ENCODE results near the gene MTIF2. TPM values are rescaled to one million over a fixed set of nuclear protein-coding genes. Genes with fewer than 3 reads are reported as not detected.

Gene MTIF2
- total and polyA plus RNA-seq, 9 of the 15 experiments (the other 6 are each of a cell fraction or from before 2014, with no cell fraction given): 58.7 to 143 (median 105) TPM

- Histone ChIP-seq H3K79me2 (ENCODE audit: control insufficient read depth, insufficient read depth, low read length) (peaks cover 34% of the 10 kb centered on the region), H4K20me1 (replicated peaks; ENCODE audit: control insufficient read depth, insufficient read depth, low read length) (no peaks in the 10 kb centered on the region), H3K9ac (ENCODE audit: insufficient read depth in 1 of 2, low read depth in 2 of 2, low read length in 2 of 2) (peak overlapping the region; percentile 93 to 98), H2AFZ (ENCODE audit: low read depth, low read length) (peak overlapping the region; percentile 96), H3K9me1 (ENCODE audit: control insufficient read depth, insufficient read depth, low read length) (no peaks in the 10 kb centered on the region), H3K4me3 (peak overlapping the region; percentile 66), H3K36me3 (ENCODE audit: control insufficient read depth, insufficient read depth, low read length) (peaks cover 11% of the 10 kb centered on the region; the same call in 1 of the 3 replicates), H3K4me2 (ENCODE audit: insufficient read depth, low read length) (peak overlapping the region; percentile 97), H3K4me1 (replicated peaks in 1 of 2; ENCODE audit: control insufficient read depth in 2 of 2, insufficient read depth in 2 of 2, low read length in 2 of 2) (peaks cover 7 to 9% of the 10 kb centered on the region in 2 experiments; a peak in 3 of 5 replicates), H3K27me3 (ENCODE audit: control insufficient read depth in 2 of 2, insufficient read depth in 2 of 2, low read length in 2 of 2) (no peaks in the 10 kb centered on the region), H3K27ac (ENCODE audit: extremely low read depth, low read depth, low read length) (peak overlapping the region; percentile 91), H3K9me3 (replicated peaks; ENCODE audit: control insufficient read depth, insufficient read depth, low read depth, low read length) (no peaks in the 10 kb centered on the region; the same call in 1 of the 2 replicates)
- ChIA-PET POLR2A (interaction anchor here (0.8 to 1.0 kb wide), 3 partner anchors 13 to 113 kb away, joined by 3 read pairs; no protein-coding TSS in a partner anchor), CTCF (ENCODE audit: low intra/inter-chr PET ratio) (interaction anchor here (0.9 kb wide), 1 partner anchor 230 kb away, joined by 3 read pairs; no protein-coding TSS in a partner anchor)
- DNase-seq (ENCODE audit: extremely low read depth in 1 of 4, low spot score in 3 of 4): peak; percentile 78 to 91 (median 81)
- TSS peak; percentile 56 for BruUV-seq (replicated peaks)
- peak; percentile 78 for FAIRE-seq
- under 1% methylated on average over 60 of the region's 60 CpGs for WGBS (ENCODE audit: insufficient coverage, low coverage, missing lambda C conversion rate)
- peak; percentile 95 for ATAC-seq
- intact Hi-C loops (cut with micrococcal nuclease) (loop anchor here (5.0 kb wide), 2 partner anchors 135 to 335 kb away; partner anchors contain the start of genes CCDC88A and PPP4R3B), in situ Hi-C loops (cut with MboI) (no loop called here)
- no peak for TF ChIP-seq ZNF75A (CRISPR knock-in tag; IDR thresholded peaks at IDR 0.05)
- no peak for TF ChIP-seq ZNF134 (CRISPR knock-in tag; conservative IDR thresholded peaks at IDR 0.05)
- TF ChIP-seq FIP1L1 (IDR thresholded peaks at IDR 0.05; ENCODE audit: low read depth, low read length, poor library complexity, severe bottlenecking): peak; percentile 92
- no peak for TF ChIP-seq TEAD2 (tag; IDR thresholded peaks at IDR 0.05)
- TF ChIP-seq UBTF (IDR thresholded peaks at IDR 0.05; ENCODE audit: borderline replicate concordance in 1 of 2, low read depth in 2 of 2, low read length in 2 of 2): peak; percentile 94 to 99
- TF ChIP-seq ZNF165 (CRISPR knock-in tag; IDR thresholded peaks at IDR 0.05; ENCODE audit: borderline replicate concordance): 0 out of 2 replicates have a peak, but pooled peaks have one; percentile 71
- 0 out of 4 replicates have a peak, but pooled peaks of 1 of the 2 experiments have one; percentile 34 for TF ChIP-seq SIN3A (IDR thresholded peaks at IDR 0.05; ENCODE audit: borderline replicate concordance in 2 of 2, control insufficient read depth in 1 of 2, low read depth in 2 of 2, low read length in 2 of 2)
- peak in 1 of 2 experiments; percentile 92; a peak in 2 of 4 replicates for TF ChIP-seq MLLT1 (IDR thresholded peaks at IDR 0.05)
- TF ChIP-seq E2F5 (CRISPR knock-in tag; IDR thresholded peaks at IDR 0.05): peak; percentile 94
- TF ChIP-seq ESRRA (IDR thresholded peaks at IDR 0.05; ENCODE audit: borderline replicate concordance, low read depth): peak; percentile 72
- peak; percentile 63; the same call in 1 of the 2 replicates for TF ChIP-seq SIN3B (IDR thresholded peaks at IDR 0.05; ENCODE audit: low read depth)
- 0 out of 2 replicates have a peak, but pooled peaks have one; percentile 59 for TF ChIP-seq ZFP91 (CRISPR knock-in tag; IDR thresholded peaks at IDR 0.05)
- TF ChIP-seq GTF2F1 (IDR thresholded peaks at IDR 0.05; ENCODE audit: low read depth, low read length): no peak
- no peak for TF ChIP-seq TRIM28 (IDR thresholded peaks at IDR 0.05)
Observed at GRCh38 chr2:55282110-55282917, 13.3 kb upstream of the MTIF2 start.
